NCI-H446 (cell line): Measurements from ENCODE around the gene RTF1.

ENCODE experiments used
- DNase-seq, 2 experiments: peaks; one replicate each; lab custom pipeline; 2025; lab: John Stamatoyannopoulos, UW

The RTF1 gene

DNA sequence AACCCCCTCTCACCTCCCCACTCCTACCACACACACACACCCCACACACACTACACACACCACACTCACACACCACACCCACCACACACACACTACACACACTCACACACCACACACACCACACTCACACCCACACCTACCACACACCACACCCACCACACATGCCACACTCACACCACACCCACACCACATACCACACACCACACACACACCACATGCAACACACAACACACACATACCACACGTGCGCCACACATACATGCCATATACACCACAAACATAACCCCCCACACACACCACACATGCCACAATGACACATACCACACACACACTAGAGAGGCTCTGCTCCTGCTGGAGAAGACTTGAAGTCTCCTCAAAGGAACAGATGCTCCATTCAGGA is 70.9 kb downstream of the RTF1 start:
- no peak for DNase-seq

DNA sequence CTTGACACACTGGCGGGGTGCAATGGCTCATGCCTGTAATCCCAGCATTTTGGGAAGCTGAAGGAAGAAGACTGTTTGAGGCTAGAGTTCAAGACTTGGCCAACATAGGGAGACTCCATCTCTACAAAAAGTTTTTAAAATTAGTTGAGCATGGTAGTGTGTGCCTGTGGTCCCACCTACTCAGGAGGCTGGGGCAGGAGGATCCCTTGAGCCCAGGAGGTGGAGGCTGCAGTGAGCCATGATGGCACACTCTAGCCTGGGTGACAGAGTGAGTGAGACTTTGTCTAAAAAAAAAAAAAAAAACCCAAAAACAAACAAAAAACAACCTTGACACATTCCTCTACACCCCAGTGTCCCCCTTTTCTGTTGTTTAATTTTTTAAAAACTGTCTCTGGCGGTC is 72.7 kb downstream of the RTF1 start:
- DNase-seq: no peak

DNA sequence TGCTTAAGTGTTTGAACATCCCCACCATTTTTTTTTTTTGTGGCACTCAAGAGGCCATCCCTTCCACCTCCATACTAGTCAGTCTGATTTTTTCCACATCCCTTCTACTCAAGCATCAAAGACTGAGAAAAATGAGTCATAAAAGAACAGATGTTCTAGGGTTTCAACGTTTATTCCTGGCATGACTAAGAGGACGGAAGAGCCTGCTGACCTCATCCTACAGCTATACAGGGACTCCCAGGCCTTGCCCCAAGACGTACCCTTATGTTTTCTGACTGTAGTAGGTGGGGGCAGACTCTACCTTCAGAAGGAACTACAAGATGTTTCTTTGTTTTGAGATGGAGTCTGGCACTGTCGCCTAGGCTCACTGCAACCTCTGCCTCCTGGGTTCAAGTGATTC is 73.5 kb downstream of the RTF1 start:
- peak in 1 of 2 experiments; percentile 32 for DNase-seq

DNA sequence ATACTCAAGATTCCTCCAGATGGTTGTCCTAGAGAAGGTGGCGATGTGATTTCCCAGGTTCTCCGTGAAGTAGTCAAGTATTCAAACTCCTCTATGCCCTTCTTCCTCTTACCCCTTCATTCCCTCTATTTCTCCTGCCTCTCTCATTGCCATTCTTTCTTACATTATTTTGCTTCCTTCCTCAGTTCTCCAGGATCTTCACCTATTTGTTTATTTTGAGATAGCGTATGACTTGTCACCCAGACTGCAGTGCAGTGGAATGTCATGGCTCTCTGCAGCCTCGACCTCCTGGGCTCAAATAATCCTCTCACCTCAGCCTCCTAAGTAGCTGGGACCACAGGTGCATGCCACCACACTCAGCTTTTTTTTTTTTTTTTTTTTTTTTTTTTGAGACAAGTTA is 75.0 kb downstream of the RTF1 start:
- no peak for DNase-seq

DNA sequence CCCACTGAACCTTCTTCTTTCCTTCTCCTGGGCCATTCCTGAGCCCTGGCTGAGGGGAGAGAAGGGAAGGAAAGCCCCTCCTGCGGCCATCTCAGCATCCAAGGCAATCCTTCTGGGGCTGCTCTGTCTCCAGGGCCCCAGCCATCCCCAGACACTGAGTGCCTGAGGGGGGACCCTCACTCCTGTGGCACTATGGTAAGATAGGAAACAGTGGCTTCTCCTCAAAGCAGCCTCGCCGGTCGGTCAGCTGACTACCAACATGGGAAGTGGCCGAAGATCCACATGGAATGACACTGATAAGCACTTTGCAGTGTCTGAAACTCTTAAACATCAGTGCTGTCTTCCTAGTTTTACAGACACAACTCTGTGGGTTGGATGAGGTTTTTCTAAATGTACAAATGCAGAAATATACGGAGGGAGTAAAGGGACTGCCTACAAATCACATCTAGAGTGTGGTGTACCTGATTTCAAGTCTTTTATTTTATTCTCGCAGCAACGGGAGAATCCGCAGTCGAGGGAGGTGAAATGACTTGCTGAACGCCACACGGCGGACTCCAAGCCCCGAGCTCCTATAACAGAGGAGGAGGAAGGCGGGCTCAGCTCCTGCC is 75.8 kb downstream of the RTF1 start:
- DNase-seq: no peak

DNA sequence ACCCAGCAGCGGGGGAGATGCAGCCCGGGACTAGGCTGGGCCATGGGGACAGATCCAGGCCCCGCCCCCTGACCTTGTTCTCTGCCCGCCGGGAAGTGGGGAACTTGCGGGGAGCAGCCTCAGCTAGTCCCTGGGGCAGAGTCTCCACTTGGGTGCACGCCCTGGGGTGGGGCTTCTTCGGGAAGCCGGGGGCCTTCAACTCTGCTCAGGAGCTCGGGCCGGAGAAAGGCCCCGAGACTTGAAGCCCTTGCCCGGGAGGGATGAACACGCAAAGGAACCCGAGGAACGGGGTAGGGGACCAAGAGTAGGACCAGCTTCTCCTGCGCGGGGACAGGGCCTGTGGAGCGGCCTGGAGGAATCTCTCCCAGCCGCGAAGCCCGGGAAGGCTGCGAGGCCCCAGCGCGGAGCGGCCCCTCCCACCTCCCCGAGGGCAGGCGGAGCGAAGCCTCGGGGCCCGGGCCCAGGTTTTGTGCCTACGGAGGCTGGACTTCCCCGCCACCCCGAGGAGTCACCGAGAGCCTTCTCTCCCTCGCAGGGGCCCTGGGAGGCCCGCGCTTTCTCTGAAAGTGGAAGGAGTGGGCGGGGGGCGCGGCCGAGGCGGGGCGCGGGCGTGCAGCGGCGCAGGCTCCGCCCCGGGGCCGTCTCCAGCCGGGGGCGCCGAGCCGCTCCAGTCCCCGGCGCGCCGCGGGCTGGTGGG is 76.5 kb downstream of the RTF1 start, which contains the start of gene ITPKA:
TSS of gene ITPKA (plus strand) at position 670 of the 697 bp plus-strand sequence. CDS start 54 bp downstream, outside the sequence.
- DNase-seq: peak; percentile 16 to 75

DNA sequence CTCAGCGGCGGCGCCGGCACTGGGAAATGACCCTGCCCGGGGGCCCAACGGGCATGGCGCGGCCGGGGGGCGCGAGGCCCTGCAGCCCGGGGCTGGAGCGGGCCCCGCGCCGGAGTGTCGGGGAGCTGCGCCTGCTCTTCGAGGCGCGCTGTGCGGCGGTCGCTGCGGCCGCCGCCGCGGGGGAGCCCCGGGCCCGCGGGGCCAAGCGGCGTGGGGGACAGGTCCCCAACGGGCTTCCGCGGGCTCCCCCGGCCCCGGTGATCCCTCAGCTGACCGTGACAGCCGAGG is 77.0 kb downstream of the RTF1 start:
- no peak for DNase-seq

DNA sequence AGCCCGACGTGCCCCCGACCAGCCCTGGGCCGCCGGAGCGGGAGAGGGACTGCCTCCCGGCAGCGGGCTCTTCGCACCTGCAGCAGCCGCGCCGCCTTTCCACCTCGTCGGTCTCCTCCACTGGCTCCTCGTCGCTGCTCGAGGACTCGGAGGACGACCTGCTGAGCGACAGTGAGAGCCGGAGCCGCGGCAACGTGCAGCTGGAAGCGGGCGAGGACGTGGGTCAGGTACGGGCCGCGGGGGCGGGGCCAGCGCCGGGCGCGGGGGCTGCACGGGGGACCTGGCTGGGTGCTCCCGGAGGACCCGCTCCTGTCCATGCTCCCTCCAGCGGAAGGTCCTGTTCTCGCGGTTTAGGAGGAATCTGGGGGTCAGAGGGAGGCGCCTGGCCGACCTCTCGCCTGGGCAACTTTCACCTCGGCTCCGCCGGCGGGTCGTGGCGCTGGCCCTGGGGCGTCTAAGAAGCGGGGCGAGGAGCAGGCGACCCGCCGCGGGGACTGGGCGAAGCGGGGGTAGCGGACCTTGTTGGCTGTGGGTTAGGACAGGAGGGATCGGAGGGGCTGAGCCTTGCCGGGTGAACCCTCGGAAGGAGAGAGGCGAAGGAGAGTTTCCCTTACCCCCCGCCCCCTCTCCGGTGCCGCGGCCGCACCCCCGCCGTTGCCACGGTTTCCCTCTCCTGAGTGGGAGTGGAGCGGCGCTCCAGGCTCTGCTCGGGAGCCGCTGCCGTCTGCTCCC is 77.5 kb downstream of the RTF1 start:
- DNase-seq: no peak

DNA sequence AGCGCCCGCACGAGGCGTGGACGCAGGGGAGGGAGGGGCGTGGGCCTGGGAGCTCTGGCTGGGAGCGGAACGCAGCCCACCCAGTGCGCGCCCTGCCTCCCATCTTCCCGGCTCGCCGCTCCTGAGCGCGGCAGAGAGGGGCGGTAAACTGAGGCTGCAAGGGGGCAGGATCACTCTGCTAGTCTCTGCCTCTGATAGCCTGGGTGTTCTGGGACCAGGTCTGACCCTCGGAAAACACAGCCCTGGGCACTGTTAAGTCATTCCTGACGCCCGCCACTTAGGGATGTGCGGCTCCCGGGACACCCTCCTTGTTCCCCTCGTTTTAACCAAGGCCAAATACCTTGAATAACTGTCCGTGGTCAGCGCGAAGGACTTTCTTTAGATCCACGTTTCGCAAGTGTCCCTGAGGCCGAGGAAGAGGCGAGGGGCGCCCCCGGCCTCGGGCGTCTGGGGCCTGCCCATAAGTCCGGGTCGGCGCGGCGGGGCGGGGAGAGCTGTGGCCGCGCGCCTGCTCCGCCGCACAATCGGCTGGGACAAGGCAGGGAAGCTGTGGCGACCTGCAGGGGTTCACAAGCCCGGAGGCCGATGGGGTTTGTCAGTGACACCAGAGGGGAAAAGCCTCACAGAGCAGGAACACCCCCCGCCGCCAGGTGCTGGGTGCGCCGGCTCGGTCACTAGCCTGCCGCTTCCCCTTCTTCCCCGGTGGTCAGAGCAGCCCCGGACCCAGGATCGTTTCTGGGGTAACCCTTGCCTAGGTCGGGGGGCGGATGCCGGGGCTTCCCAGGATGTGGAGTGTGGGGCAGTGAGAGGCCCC is 78.2 kb downstream of the RTF1 start:
- DNase-seq: no peak

DNA sequence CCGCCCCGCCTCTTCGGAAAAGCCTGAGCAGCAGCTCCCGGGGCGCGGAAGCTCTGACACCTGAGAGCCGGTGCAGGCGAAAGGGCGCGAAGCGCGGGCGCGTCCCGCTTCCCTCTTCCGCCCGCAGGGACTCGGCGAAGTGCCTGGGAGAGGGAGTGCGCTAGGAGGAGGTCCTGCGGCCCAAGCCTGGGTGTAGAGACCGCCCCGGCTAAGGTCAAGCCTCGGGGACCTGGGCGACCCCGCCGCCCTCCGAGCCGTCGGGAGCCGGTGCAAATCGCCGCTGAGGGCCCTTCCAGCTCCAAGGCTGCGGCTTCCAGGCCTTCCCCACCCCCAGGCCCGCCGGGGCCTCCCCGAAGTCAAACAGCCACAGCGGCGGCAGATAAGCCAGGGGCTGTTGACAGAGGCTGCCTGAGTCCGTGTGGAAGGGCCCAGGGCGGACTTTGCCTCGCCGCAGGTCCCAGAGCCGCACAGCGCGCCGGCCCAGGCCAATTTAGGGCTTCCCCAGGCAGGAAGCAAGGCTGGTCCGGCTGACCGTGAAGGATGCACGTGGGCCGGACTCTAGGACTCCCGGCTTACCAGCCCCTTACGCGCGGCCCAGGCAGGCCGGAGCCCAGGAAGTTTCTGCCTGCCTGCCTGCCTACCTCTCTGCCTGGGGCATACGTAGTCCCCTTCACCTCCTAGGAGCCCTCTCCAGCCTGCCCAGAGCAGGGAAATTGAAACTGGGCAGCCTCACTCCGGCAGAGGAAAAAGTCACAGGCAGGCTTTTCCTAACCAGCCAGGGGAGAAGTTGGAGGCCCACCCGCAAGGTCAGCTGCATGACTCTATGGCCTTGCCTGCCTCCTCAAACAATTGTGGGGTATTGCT is 79.1 kb downstream of the RTF1 start:
- no peak for DNase-seq

DNA sequence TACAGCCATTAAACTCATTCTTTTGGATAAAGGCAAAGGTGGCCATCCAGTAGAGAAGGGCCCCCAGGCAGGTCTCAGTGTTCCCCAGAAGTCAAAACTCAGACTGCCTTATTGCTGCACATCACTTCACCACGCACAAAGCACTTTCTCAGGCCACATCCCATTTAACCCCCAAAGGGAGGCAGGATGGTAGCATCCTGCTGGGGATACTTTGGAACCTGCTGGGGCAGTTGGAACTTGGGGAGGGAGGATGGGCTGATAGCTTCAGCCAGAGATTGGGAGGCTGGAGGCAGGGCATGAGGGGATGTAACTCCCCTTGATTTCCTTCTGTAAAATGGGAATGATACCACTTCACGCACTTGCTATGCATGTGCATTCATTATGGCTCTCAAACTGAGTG is 81.8 kb downstream of the RTF1 start:
- no peak for DNase-seq

DNA sequence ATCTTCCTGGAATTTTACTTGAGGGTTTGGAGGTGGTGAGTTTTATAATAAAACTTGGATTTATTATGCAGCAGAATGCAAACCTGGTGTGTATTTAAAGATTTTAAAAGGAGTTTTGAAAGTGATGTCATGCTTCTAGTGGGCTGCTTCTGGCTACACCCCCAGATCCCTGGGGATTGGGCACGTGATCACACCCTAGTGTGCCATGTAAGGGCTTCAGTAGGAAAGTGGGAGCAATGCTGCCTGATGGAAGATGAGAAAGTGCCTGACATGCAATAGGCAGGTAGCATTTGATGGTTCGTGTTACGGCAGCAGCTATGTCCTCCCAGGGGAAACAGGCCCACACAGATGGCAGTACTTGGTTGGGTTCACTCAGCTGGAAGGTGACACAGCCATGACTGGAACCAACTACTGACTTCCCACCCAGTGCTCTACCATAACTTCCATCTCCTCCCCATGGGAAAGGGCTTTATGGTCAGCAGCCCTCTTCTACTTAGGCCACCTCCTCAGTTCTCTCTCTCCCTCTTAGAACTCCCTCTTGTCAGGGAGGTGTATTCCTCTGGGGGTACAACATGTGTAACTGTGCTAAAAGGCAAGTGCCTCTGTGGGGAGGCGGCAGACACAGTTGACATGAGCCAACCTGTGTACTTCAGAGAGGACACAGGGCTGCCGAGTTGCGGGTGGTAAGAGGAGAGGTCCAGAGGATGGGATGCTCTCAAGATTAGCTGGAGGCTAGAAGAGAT is 82.4 kb downstream of the RTF1 start:
- DNase-seq: no peak

DNA sequence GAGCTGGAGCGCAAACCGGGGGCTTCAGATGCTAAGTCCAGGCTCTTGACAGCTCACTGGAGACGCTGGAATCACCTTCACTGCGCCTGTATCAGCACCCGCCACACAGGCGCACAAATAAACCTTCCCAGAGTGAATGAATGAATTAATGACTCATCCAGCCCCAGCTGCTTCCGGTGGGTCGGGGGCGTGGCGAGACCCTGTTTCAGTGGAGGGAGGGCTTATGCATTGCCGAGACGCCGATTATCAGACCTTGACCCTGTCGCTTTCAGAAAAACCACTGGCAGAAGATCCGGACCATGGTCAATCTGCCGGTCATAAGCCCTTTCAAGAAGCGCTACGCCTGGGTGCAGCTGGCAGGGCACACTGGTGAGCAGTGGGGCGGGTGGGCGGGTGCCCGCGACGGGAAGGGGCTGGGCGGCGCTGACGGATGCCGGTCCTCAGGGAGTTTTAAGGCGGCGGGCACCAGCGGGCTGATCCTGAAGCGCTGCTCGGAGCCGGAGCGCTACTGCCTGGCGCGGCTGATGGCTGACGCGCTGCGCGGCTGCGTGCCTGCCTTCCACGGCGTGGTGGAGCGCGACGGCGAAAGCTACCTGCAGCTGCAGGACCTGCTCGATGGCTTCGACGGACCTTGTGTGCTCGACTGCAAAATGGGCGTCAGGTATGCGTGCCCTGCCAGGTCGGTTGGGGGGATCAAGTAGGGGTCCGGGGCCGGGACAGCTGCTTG is 84.5 kb downstream of the RTF1 start:
- DNase-seq: no peak

DNA sequence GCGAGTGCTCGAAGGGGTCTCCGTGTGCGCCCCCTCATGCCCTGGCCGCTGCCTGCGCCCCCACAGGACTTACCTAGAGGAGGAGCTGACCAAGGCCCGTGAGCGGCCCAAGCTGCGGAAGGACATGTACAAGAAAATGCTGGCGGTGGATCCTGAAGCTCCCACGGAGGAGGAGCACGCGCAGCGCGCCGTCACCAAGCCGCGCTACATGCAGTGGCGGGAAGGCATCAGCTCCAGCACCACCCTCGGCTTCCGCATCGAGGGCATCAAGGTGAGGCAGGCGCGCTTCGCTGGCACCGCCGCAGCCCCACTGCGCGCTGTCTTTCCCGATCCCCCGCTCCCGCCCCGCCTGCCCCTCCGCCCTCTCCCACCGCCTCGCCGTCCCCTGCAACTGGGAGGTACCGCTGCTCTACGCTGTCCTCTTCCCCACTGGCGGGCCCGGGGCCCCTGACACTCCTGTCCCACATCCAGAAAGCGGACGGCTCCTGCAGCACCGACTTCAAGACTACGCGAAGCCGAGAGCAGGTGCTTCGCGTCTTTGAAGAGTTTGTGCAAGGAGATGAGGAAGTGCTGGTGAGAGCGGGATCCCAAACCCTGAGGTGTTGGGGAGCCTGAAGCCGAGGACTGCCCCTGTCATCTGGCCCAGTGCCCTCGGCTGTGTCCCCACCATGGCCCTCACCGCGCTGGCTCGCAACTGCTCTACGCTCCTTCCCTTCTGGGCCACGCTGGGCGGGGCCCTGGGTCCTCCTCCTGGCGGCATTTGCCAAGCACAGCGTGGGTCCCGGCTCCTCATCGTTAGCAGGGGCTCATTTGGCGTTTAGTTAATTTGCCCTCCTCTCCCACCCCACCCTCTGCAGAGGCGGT is 85.3 kb downstream of the RTF1 start:
- DNase-seq: no peak

DNA sequence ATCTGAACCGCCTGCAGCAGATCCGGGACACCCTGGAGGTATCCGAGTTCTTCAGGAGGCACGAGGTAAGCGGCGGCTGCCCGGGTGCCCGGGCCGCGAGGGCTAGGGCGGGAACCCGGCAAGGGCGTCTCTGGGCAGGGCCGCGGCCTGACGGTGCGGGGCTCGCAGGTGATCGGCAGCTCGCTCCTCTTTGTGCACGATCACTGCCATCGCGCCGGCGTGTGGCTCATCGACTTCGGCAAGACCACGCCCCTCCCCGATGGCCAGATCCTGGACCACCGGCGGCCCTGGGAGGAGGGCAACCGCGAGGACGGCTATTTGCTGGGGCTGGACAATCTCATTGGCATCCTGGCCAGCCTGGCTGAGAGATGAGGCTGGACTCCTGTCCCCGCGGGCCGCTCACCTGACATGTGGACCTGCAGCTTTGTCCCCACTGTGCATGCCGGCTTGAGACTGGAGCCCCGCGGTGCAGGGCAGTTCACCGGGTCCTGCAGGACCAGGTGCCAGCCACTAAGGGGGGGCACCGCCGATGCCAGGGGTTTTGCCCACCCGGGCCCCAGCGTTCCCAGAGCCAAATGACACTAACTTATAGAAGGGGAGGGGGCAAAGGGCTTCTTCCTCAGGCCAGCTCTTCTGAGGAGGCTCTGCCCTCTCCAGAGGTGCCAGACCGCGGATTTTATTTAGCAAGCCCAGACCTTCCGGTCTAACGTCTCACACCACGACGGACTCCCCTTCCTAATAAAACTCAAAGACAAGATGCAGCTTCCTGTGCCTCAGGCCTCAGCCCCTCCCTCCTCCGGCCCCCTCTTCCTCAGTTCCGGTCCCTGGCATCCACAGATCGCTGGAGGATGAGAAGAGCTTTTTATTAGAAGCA is 86.1 kb downstream of the RTF1 start:
- DNase-seq: no peak

DNA sequence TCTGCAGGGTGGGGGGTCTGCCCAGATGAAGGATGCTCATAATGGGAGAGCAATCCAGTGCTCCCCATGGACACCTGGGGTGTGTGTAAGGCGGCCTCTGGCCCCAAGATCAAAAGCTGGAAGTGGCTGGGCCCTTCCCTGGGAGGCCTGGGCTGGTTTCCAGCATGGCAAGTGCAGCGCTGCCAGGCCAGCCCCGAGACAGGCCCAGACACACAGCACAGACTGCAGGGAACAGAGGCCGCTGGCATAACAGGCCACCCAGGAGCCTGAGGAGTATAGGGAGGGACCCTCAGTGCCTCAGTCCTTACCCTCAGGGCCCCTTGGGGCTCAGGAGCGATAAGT is 86.7 kb downstream of the RTF1 start:
- peak in 1 of 2 experiments; percentile 21 for DNase-seq

DNA sequence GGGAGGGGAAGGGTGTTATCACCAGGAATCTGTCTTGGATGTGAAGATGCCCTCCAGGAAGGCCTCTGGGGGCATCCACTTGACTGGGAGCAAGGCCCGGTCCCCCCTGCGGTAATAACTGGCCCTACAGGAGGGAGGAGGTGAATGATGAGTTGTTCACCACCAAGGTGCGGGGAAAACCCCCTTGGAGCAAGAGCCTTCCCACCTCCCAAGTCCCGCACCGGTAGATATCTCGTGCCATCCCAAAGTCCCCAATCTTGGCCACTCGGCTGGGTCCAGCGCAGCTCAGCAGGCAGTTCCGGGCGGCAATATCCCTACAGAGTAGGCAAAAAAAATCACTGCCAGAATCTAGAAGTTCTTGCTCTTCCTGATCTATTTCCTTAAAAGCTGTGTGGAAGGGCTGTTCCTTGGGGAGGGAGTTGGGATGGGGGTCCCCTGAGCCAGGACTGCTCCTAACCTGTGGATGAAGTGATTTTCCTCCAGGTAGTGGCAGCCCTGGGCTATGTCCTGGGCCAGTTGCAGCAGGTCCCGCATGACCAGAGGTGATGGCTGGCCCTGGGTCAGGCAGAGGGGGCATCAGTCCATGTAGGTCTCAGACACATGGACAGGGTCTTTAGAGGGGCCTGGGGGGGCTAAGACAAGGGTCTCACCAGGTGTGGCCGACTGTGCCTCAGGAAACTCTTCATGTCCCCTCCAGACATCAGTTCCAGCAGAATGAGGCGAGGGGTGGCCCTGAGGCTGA is 88.0 kb downstream of the RTF1 start:
- no peak for DNase-seq

DNA sequence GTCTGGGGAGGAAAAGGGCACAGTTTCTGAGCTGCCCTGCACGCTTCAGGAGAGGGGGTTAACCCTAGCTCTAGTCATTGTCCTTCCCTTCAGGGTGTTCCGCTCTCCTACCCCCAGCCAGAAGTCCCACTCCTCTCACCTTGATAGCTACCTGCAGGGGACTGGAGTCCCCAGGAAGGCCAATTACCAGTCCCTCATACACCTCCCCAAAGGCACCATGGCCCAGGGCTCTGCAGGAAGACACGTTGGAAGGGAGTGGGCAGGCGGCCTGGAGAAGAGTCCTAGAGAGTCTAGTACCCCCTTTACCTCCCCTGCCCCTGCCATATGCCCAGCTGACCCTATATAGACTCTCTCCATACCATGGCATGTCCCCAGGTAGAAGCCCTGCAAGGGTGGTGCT is 88.9 kb downstream of the RTF1 start:
- no peak for DNase-seq
